HepG2 (cell line): ENCODE data around the gene HRH3. TPM values are rescaled to one million over a fixed set of nuclear protein-coding genes. Genes with fewer than 3 reads are reported as not detected.

Source experiments
- AHR ChIP-seq: IDR thresholded peaks from 2 replicates; pipeline ENCODE4 v1.6.1; 2018; ENCODE audit warnings: missing genetic modification reagents, missing compliant biosample characterization
- E2F2 ChIP-seq: sonication (generic); formaldehyde crosslinking; IDR thresholded peaks from 2 replicates; pipeline ENCODE4 v1.4.0; 2020; ENCODE audit warnings: missing genetic modification reagents, borderline replicate concordance
- GABPB1 ChIP-seq: IDR thresholded peaks from 2 replicates; pipeline ENCODE4 v1.6.1; 2016; ENCODE audit warnings: mild to moderate bottlenecking, missing genetic modification reagents, moderate library complexity, missing compliant biosample characterization
- IRF2 ChIP-seq: IDR thresholded peaks from 2 replicates; pipeline ENCODE4 v1.6.1; 2018; ENCODE audit warnings: missing genetic modification reagents, missing compliant biosample characterization
- MEIS2 ChIP-seq: sonication (generic); formaldehyde crosslinking; IDR thresholded peaks from 2 replicates; pipeline ENCODE4 v1.9.0; 2021; ENCODE audit warnings: mild to moderate bottlenecking, missing genetic modification reagents
- NONO ChIP-seq, 2 experiments: fragments of 450-650 bp in 1 of 2; sonication (generic) in 1 of 2; formaldehyde crosslinking in 1 of 2; IDR thresholded peaks in 1 of 2; conservative IDR thresholded peaks in 1 of 2; 2 replicates each; pipeline versions ENCODE4 v1.6.1 to v1.8.0; 2017 to 2022; ENCODE audit warnings: mild to moderate bottlenecking in 1 of 2, missing genetic modification reagents in 1 of 2, moderate library complexity in 1 of 2
- NRL ChIP-seq: sonication (generic); formaldehyde crosslinking; IDR thresholded peaks from 2 replicates; pipeline ENCODE4 v1.5.0; 2020; ENCODE audit warnings: missing genetic modification reagents, mild to moderate bottlenecking, moderate library complexity, borderline replicate concordance
- PHF8 ChIP-seq: sonication (generic); formaldehyde crosslinking; IDR thresholded peaks from 2 replicates; pipeline ENCODE4 v1.5.0; 2020; ENCODE audit warnings: missing genetic modification reagents
- RXRB ChIP-seq: IDR thresholded peaks from 2 replicates; pipeline ENCODE4 v1.6.1; 2016; ENCODE audit warnings: borderline replicate concordance, missing genetic modification reagents, missing compliant biosample characterization
- SKI ChIP-seq: fragments of 450-650 bp; IDR thresholded peaks from one replicate; pipeline ENCODE4 v1.6.1; 2018; ENCODE audit warnings: mild to moderate bottlenecking; ENCODE audit not compliant: partially characterized antibody
- SKIL ChIP-seq: sonication (generic); formaldehyde crosslinking; IDR thresholded peaks from 2 replicates; pipeline ENCODE4 v1.8.0; 2022; ENCODE audit warnings: missing genetic modification reagents, mild to moderate bottlenecking, moderate library complexity, borderline replicate concordance
- ZBTB38 ChIP-seq: sonication (generic); formaldehyde crosslinking; IDR thresholded peaks from 2 replicates; pipeline ENCODE4 v1.5.1; 2020; ENCODE audit warnings: mild to moderate bottlenecking, missing genetic modification reagents
- ZKSCAN1 ChIP-seq: fragments of 150-350 bp; IDR thresholded peaks from 2 replicates; pipeline ENCODE4 v1.6.1; 2014; ENCODE audit warnings: low read length
- ZNF205 ChIP-seq: IDR thresholded peaks from 2 replicates; pipeline ENCODE4 v1.6.1; 2018; ENCODE audit warnings: missing biosample characterization, missing genetic modification reagents
- ZNF234 ChIP-seq: sonication (generic); formaldehyde crosslinking; conservative IDR thresholded peaks from 2 replicates; pipeline ENCODE4 v1.5.1; 2020; ENCODE audit warnings: mild to moderate bottlenecking, missing genetic modification reagents
- ZNF501 ChIP-seq: sonication (generic); formaldehyde crosslinking; IDR thresholded peaks from 2 replicates; pipeline ENCODE4 v1.5.1; 2020; ENCODE audit warnings: mild to moderate bottlenecking, moderate library complexity, missing genetic modification reagents
- ZNF607 ChIP-seq: sonication (generic); formaldehyde crosslinking; IDR thresholded peaks from 2 replicates; pipeline ENCODE4 v1.5.1; 2020; ENCODE audit warnings: missing genetic modification reagents, mild to moderate bottlenecking, borderline replicate concordance
- ZNF616 ChIP-seq: sonication (generic); formaldehyde crosslinking; IDR thresholded peaks from 2 replicates; pipeline ENCODE4 v1.5.0; 2020; ENCODE audit warnings: low read depth, mild to moderate bottlenecking, missing genetic modification reagents
- ZNF720 ChIP-seq: sonication (generic); formaldehyde crosslinking; IDR thresholded peaks from 2 replicates; pipeline ENCODE4 v1.4.0; 2020; ENCODE audit warnings: missing genetic modification reagents
- polyA plus RNA-seq, 8 experiments: library from polyadenylated mRNA; depleted of rRNA in 3 of 8; stranded (reverse) in 7 of 8; unstranded in 1 of 8; fragments of >200 nt; fragmentation: Illumina TruSeq in 4 of 8; extraction: Trizol in 4 of 8; gene quantifications; 2 replicates each; pipeline versions ENCODE4 v1.2.1 to v1.2.3, GENCODE V29; 2011 to 2016; ENCODE audit warnings: low read depth in 4 of 8, missing spikeins in 1 of 8, mixed read lengths in 1 of 8; ENCODE audit not compliant: insufficient read depth in 1 of 8
- total RNA-seq, 5 experiments: library from RNA; depleted of rRNA; stranded (reverse); fragments of >200 nt; fragmentation: Illumina TruSeq; extraction: Trizol; gene quantifications; 2 replicates each; pipeline ENCODE4 v1.2.3, GENCODE V29; 2016; ENCODE audit warnings: low read depth in 1 of 5
- TF ChIP-seq, protein P1 (sequence below): sonication (generic); formaldehyde crosslinking; IDR thresholded peaks from 2 replicates; pipeline ENCODE4 v1.5.0; 2020; ENCODE audit warnings: mild to moderate bottlenecking, missing genetic modification reagents, moderate library complexity
- TF ChIP-seq, protein P2 (sequence below): IDR thresholded peaks from 2 replicates; pipeline ENCODE4 v1.6.1; 2016; ENCODE audit warnings: missing compliant biosample characterization, missing genetic modification reagents, borderline replicate concordance

Gene HRH3
- total and polyA plus RNA-seq, 2 of the 13 experiments (the other 11 are each of a cell fraction or from before 2014, with no cell fraction given), result 0.18 TPM; not detected in 1

GRCh38 chr20:62246872-62247652, 27.0 kb upstream of the HRH3 start (continued):
- TF ChIP-seq SKIL (CRISPR knock-in tag) (peak; percentile 81), PHF8 (peak; percentile 44; the same call in 1 of the 2 replicates), ZKSCAN1 (no peak), RXRB (CRISPR knock-in tag) (peak; percentile 61; the same call in 1 of the 2 replicates), SKI (peak; percentile 63), GABPB1 (CRISPR knock-in tag) (peak; percentile 45; the same call in 1 of the 2 replicates), MEIS2 (CRISPR knock-in tag) (no peak), IRF2 (CRISPR knock-in tag) (no peak), ZBTB38 (peak; percentile 98), E2F2 (no peak), ZNF616 (CRISPR knock-in tag) (0 out of 2 replicates have a peak, but pooled peaks have one; percentile 35), ZNF205 (CRISPR knock-in tag) (no peak), NRL (CRISPR knock-in tag) (0 out of 2 replicates have a peak, but pooled peaks have one; percentile 15), ZNF720 (CRISPR knock-in tag) (0 out of 2 replicates have a peak, but pooled peaks have one; percentile 11), NONO (IDR thresholded peaks at IDR 0.05) (no peak), NONO (CRISPR knock-in tag; conservative IDR thresholded peaks at IDR 0.05) (peak; percentile 66; the same call in 1 of the 2 replicates), ZNF234 (CRISPR knock-in tag) (0 out of 2 replicates have a peak, but pooled peaks have one; percentile 31), AHR (CRISPR knock-in tag) (no peak), ZNF501 (CRISPR knock-in tag) (peak; percentile 21; the same call in 1 of the 2 replicates), ZNF607 (0 out of 2 replicates have a peak, but pooled peaks have one; percentile 49)
- TF ChIP-seq, protein P1, sequence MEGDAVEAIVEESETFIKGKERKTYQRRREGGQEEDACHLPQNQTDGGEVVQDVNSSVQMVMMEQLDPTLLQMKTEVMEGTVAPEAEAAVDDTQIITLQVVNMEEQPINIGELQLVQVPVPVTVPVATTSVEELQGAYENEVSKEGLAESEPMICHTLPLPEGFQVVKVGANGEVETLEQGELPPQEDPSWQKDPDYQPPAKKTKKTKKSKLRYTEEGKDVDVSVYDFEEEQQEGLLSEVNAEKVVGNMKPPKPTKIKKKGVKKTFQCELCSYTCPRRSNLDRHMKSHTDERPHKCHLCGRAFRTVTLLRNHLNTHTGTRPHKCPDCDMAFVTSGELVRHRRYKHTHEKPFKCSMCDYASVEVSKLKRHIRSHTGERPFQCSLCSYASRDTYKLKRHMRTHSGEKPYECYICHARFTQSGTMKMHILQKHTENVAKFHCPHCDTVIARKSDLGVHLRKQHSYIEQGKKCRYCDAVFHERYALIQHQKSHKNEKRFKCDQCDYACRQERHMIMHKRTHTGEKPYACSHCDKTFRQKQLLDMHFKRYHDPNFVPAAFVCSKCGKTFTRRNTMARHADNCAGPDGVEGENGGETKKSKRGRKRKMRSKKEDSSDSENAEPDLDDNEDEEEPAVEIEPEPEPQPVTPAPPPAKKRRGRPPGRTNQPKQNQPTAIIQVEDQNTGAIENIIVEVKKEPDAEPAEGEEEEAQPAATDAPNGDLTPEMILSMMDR (CRISPR knock-in tag), result 0 out of 2 replicates have a peak, but pooled peaks have one; percentile 9
- TF ChIP-seq, protein P2, sequence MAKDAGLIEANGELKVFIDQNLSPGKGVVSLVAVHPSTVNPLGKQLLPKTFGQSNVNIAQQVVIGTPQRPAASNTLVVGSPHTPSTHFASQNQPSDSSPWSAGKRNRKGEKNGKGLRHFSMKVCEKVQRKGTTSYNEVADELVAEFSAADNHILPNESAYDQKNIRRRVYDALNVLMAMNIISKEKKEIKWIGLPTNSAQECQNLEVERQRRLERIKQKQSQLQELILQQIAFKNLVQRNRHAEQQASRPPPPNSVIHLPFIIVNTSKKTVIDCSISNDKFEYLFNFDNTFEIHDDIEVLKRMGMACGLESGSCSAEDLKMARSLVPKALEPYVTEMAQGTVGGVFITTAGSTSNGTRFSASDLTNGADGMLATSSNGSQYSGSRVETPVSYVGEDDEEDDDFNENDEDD (CRISPR knock-in tag), result peak; percentile 24; the same call in 1 of the 2 replicates
